GM12865 (cell line): ENCODE measurements around the gene BMERB1.

Experiments used
- DNase-seq: peaks from one replicate; pipeline ENCODE4 v3.0.0; 2010; ENCODE audit warnings: low read depth
- H3K4me3 ChIP-seq: 2 replicates; pipeline ENCODE4 v1.5.1; 2011; ENCODE audit warnings: mild to moderate bottlenecking, low read depth, low read length, control low read depth
- TF ChIP-seq, protein P1 (sequence below): IDR thresholded peaks from 2 replicates; pipeline ENCODE4 v1.5.1; 2011; ENCODE audit warnings: low read length, control low read depth, low read depth, inconsistent platforms; ENCODE audit not compliant: insufficient read depth; ENCODE audit errors: missing control alignments

Gene BMERB1

DNA sequence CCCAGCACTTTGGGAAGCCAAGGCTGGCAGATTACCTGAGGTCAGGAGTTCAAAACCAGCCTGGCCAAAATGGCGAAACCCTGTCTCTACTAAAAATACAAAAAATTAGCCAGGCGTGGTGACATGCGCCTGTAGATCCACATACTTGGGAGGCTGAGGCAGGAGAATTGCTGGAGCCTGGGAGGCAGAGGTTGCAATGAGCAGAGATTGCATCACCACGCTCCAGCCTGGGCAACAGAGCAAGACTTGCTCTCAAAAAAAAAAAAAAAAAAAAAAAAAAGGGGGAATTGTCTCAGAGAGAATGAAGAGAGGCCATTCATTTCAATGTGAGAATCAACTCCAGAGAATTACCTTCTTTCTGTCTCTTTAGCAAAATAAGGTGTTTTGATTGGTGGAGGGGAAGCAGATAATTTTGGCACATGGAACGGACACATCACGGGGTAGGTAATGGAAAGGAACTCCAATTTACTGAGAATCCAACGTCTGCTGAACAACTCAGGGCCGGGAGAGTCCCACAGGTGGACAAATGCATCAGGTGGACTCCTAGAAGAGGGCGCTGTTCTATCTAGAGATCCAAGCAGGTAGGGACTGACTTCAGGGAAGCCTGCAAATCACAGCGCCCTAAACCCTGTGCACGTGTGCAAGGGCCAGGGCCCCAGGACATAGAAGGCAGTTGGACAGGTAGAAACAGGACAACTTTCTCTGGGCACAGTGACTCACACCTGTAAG, 77.5 kb downstream of the BMERB1 start:
- TF ChIP-seq, protein P1, sequence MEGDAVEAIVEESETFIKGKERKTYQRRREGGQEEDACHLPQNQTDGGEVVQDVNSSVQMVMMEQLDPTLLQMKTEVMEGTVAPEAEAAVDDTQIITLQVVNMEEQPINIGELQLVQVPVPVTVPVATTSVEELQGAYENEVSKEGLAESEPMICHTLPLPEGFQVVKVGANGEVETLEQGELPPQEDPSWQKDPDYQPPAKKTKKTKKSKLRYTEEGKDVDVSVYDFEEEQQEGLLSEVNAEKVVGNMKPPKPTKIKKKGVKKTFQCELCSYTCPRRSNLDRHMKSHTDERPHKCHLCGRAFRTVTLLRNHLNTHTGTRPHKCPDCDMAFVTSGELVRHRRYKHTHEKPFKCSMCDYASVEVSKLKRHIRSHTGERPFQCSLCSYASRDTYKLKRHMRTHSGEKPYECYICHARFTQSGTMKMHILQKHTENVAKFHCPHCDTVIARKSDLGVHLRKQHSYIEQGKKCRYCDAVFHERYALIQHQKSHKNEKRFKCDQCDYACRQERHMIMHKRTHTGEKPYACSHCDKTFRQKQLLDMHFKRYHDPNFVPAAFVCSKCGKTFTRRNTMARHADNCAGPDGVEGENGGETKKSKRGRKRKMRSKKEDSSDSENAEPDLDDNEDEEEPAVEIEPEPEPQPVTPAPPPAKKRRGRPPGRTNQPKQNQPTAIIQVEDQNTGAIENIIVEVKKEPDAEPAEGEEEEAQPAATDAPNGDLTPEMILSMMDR: no peak
- no peak for DNase-seq
- no peak overlapping the region for H3K4me3 ChIP-seq

DNA sequence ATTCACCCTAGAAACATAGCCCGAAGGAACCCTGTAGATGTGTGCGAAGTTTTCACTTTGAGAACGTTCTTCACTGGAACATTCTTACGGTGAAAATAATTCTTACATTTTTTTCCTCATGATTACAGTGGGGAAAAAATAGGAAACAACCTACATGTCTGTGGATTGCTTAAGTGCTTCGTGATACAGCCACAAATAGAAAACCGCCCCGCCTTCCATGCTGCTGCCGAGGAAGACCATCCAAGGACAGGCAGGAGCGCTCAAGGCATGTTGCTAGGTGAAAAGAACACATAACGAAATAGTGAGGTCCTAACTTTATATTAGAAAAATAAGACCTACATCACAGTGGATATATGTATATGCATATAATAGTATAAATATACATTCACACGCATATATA, 78.8 kb downstream of the BMERB1 start:
- DNase-seq: no peak
- no peak overlapping the region for H3K4me3 ChIP-seq
- TF ChIP-seq, protein P1: no peak

DNA sequence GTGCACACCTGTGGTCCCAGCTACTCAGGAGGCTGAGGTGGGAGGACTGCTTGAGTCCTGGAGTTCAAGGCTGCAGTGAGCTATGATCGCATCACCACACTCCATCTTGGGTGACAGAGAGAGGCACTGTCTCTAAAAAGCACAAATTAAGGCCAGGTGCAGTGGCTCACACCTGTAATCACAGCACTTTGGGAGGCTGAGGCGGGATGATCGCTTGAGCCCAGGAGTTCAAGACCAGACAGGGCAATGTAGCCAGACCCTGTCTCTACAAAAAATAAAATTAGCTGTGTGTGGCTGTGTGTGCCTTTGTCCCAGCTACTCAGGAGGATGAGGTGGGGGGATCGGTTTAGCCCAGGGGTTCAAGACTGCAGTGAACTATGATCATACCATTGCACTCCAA, 81.6 kb downstream of the BMERB1 start:
- no peak overlapping the region for H3K4me3 ChIP-seq
- TF ChIP-seq, protein P1: no peak
- DNase-seq: no peak

DNA sequence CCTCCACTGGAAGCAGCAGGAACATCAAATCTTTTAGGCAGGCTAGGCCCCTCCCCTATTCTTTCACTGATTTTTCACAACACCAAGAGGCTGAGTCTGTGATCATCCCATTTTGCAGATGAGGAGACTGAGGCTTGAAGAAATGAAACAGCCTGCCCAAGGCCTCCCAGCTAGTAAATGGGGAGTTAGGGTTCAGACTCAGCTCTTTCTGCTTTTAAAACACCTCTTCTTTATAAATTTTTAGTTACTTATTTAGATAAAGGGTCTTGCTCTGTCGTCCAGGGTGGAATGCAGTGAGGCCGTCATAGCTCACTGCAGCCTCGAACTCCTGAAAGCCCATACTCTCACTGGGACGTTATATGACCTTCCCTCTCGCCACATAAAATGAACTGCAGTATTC, 82.2 kb downstream of the BMERB1 start:
- no peak for DNase-seq
- TF ChIP-seq, protein P1: no peak
- H3K4me3 ChIP-seq: no peak overlapping the region

DNA sequence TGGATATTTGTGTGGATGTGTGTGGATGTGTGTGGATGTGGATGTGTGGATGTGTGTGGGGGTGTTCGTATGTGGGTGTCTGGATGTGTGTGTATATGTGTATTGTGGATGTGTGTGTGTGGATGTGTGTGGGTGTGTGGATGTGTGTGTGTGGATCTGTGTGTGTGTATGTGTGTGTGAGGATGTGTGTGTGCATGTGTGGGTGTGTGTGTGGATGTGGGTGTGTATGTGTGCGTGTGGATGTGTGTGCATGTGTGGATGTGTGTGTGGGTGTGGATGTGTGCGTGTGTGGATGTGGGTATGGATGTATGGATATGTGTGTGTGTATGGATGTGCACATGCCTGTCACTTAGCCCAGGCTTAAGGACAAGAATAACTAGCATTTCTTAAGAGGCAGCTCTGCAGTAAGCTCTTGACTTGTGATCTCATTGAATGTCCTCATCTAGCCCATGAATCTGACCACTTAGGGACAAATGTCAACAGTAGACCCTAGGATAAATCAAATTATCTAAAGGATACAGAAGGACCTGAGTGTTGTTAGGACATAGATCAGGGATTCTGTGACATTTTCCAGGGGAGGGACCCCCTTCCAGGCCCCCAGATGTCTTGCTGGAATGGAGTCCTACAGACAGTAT, 83.5 kb downstream of the BMERB1 start:
- no peak for DNase-seq
- TF ChIP-seq, protein P1: no peak
- no peak overlapping the region for H3K4me3 ChIP-seq

DNA sequence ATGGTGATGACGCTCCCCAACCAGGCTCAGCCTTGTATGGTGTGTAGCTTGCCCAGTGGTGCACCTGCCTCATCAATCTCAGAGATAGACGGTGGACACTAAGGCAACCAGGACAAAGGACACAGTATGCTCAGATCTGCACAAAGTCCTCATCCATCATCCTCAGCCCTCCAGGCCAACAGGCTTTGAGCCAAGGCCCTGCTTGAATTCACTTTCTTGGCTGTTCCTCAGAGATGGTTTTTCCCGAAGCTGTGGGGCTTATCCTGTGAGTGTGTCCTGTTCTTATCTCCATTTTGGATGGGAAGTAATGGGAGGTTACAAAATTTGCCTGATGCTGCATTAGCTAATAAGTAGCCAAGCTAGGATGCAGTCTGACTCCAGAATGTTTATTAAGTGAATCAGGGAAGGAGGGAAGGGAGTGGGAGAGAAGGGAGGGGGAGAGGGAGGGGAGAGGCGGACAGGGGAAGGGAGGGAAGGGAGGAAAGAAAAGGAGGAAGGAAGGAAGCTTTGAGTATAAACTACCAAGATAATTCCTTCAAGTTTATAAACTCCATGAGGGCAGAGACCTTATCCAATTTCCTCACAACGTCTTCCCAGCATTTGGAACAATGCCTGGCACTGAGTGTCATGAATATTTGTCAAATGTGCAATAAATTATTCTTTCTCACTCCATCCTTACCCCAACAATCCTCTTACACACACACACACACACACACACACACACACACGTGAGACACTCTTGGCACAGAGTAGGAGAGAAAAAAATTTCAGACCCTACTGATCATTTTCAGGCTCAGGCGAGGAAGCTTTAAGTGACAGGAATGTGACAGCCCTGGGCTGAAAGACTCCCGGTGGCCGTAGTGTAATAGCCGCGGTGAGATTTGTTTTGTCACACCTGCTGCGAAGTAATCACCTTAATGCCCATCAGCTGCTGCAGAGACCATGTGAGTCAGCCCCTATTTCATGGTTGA, 84.3 kb downstream of the BMERB1 start:
- DNase-seq: no peak
- TF ChIP-seq, protein P1: no peak
- no peak overlapping the region for H3K4me3 ChIP-seq
